GM12891 (cell line): Measurements from ENCODE around the gene SRPX2.
A peak's percentile ranks its signal among the peaks of the same experiment; 100 is the strongest.

Experiments
- DNase-seq: peaks from one replicate; pipeline ENCODE4 v3.0.0; 2011; ENCODE audit warnings: low spot score; ENCODE audit not compliant: insufficient read length
- FAIRE-seq: peaks from 2 replicates; lab custom pipeline; 2011; peaks lifted over from hg19 to GRCh38; lab: Jason Lieb, UNC
- PAX5 ChIP-seq: IDR thresholded peaks from 2 replicates; pipeline ENCODE4 v1.6.1; 2011; ENCODE audit warnings: low read length, moderate library complexity, mild to moderate bottlenecking; ENCODE audit not compliant: insufficient read depth, severe bottlenecking
- POLR2A ChIP-seq: IDR thresholded peaks from 2 replicates; pipeline ENCODE4 v1.6.1; 2011; ENCODE audit warnings: low read depth, low read length, control low read depth
- POLR2AphosphoS5 ChIP-seq: IDR thresholded peaks from 2 replicates; pipeline ENCODE4 v1.6.1; 2011; ENCODE audit warnings: low read depth, low read length, control low read depth
- POU2F2 ChIP-seq: IDR thresholded peaks from 2 replicates; pipeline ENCODE4 v1.6.1; 2011; ENCODE audit warnings: low read depth, mild to moderate bottlenecking, control low read depth, low read length, moderate library complexity
- SPI1 ChIP-seq: IDR thresholded peaks from 2 replicates; pipeline ENCODE4 v1.6.1; 2011; ENCODE audit warnings: low read depth, low read length, control low read depth
- TAF1 ChIP-seq: IDR thresholded peaks from 2 replicates; pipeline ENCODE4 v1.6.1; 2011; ENCODE audit warnings: low read depth, low read length, control low read depth

The SRPX2 gene

GRCh38 chrX:100687546-100687945, 43.5 kb downstream of the SRPX2 start:
- DNase-seq (no peak), FAIRE-seq (peak; percentile 95)
- no peak for TF ChIP-seq POU2F2
- peak; percentile 44; the same call in 1 of the 2 replicates for TF ChIP-seq SPI1

GRCh38 chrX:100695302-100695701, 51.3 kb downstream of the SRPX2 start:
- no peak for TF ChIP-seq POLR2A
- TF ChIP-seq SPI1, result no peak
- no peak for TF ChIP-seq POLR2AphosphoS5
- TF ChIP-seq POU2F2, result no peak
- TF ChIP-seq PAX5, result no peak
- TF ChIP-seq TAF1, result no peak
- FAIRE-seq, result no peak
- no peak for DNase-seq

- DNase-seq (no peak), FAIRE-seq (no peak)
- no peak for TF ChIP-seq POLR2A
- no peak for TF ChIP-seq TAF1
- no peak for TF ChIP-seq POLR2AphosphoS5
- no peak for TF ChIP-seq POU2F2
- no peak for TF ChIP-seq SPI1
- TF ChIP-seq PAX5, result no peak
Measured at GRCh38 chrX:100695991-100696390, 52.0 kb downstream of the SRPX2 start.

GRCh38 chrX:100696699-100697351, 52.8 kb downstream of the SRPX2 start:
- peak; percentile 85 for FAIRE-seq
- TF ChIP-seq TAF1, result no peak
- no peak for TF ChIP-seq PAX5
- no peak for TF ChIP-seq SPI1
- TF ChIP-seq POU2F2, result no peak
- no peak for DNase-seq

DNA sequence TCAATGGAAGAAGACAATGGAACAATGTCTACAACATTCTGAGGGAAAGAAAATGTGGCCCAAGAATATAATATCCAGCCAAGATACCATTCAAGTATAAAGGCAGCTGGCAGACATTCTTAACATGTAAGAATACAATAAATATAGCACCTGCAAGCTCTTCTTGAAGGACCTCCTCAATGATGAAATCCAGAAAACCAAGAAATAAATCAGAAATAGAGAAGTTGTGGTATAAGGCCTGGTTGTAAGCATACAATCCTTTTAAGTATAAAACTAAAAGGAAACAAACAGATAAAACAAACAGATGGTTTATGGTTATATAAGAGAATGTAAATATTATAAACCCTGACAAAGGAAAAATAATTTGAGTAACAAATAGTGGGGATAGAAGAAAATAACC, 54.6 kb downstream of the SRPX2 start:
- TF ChIP-seq PAX5, result no peak
- TF ChIP-seq TAF1, result no peak
- no peak for TF ChIP-seq SPI1
- TF ChIP-seq POLR2AphosphoS5, result no peak
- no peak for TF ChIP-seq POU2F2
- TF ChIP-seq POLR2A, result no peak
- FAIRE-seq (peak; percentile 23), DNase-seq (no peak)

- no peak for DNase-seq
- TF ChIP-seq SPI1 (no peak), PAX5 (no peak), POU2F2 (no peak), TAF1 (no peak), POLR2AphosphoS5 (no peak), POLR2A (no peak)
- FAIRE-seq, result peak; percentile 81
Measured at GRCh38 chrX:100700809-100701208, 56.8 kb downstream of the SRPX2 start.

GRCh38 chrX:100704581-100705203, 60.7 kb downstream of the SRPX2 start:
- FAIRE-seq (peak; percentile 9), DNase-seq (no peak)
- TF ChIP-seq POLR2A (no peak), PAX5 (no peak), POU2F2 (no peak), SPI1 (no peak), POLR2AphosphoS5 (no peak), TAF1 (no peak)

- FAIRE-seq (no peak), DNase-seq (no peak)
- TF ChIP-seq PAX5 (no peak), SPI1 (no peak), POLR2A (no peak), TAF1 (no peak), POLR2AphosphoS5 (no peak), POU2F2 (no peak)
Measured at GRCh38 chrX:100710816-100711215, 66.8 kb downstream of the SRPX2 start.

DNA sequence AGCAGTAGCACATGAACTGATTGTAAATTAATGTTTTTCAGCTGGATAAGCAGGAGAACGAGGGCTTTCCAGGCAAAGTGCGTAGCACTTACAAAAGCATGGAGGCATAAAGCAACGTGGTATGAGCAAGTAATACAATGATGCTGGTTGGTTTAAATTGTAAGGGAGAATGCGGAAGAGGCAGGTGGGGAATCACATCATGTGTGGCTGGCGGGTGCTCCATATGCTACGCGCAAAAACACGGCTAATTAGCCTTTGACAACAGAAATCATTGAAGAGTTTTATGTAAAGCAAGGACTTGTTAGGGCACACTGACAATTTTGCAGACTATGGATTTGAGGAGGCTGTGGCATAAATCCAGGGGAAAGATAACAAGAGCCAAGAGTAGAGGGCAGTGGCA, 73.4 kb downstream of the SRPX2 start:
- TF ChIP-seq POLR2A (no peak), PAX5 (no peak), TAF1 (no peak), POLR2AphosphoS5 (no peak), SPI1 (no peak), POU2F2 (no peak)
- FAIRE-seq (no peak), DNase-seq (no peak)
